Calu3 (cell line): Measurements from ENCODE around the gene PORCN. TPM values are rescaled to one million over a fixed set of nuclear protein-coding genes. Genes with fewer than 3 reads are reported as not detected.

Source experiments
- BruUV-seq: library from RNA; stranded (reverse); fragments of 400-500 nt; replicated peaks from 2 replicates; lab custom pipeline; 2021; lab: Mats Ljungman, UMichigan
- CTCF ChIA-PET: fragments of 300-600 bp; sonication (Branson Sonifier 250); formaldehyde crosslinking; loops from one replicate; lab custom pipeline; 2022; ENCODE audit warnings: antibody characterized with exemption; lab: Charles Lee
- DNase-seq: peaks from one replicate; pipeline ENCODE4 v3.0.0; 2022
- H3K27ac Mint-ChIP-seq: one replicate; pipeline ENCODE4 v1.8.0; 2022; ENCODE audit warnings: mixed read lengths; ENCODE audit not compliant: unreplicated experiment
- H3K27me3 Mint-ChIP-seq: one replicate; pipeline ENCODE4 v1.8.0; 2022; ENCODE audit warnings: mixed read lengths; ENCODE audit not compliant: unreplicated experiment
- H3K36me3 Mint-ChIP-seq: one replicate; pipeline ENCODE4 v1.8.0; 2022; ENCODE audit warnings: mild to moderate bottlenecking, moderate library complexity, mixed read lengths; ENCODE audit not compliant: insufficient read depth, unreplicated experiment
- H3K4me1 Mint-ChIP-seq: one replicate; pipeline ENCODE4 v1.8.0; 2022; ENCODE audit warnings: mild to moderate bottlenecking, low read depth, mixed read lengths; ENCODE audit not compliant: unreplicated experiment
- H3K4me3 Mint-ChIP-seq: one replicate; pipeline ENCODE4 v1.8.0; 2022; ENCODE audit warnings: mild to moderate bottlenecking, low read depth, moderate library complexity, mixed read lengths; ENCODE audit not compliant: unreplicated experiment
- H3K9me3 Mint-ChIP-seq: one replicate; pipeline ENCODE4 v1.8.0; 2022; ENCODE audit warnings: low read depth, mixed read lengths; ENCODE audit not compliant: unreplicated experiment
- intact Hi-C: fragments of 100-400 bp; cut with micrococcal nuclease; formaldehyde crosslinking; loops from one replicate; pipeline ENCODE4 v1.10.0; 2022; ENCODE audit not compliant: unreplicated experiment
- total RNA-seq: library from RNA; stranded (reverse); gene quantifications from 2 replicates; pipeline ENCODE4 v1.2.3, GENCODE V29; 2022
- TF ChIP-seq, protein P1 (sequence below): fragments of 200-600 bp; IDR thresholded peaks from one replicate; pipeline ENCODE4 v1.8.0; 2022; ENCODE audit warnings: antibody characterized with exemption; ENCODE audit not compliant: unreplicated experiment

PORCN gene
- total RNA-seq, 1 experiment from 2014 or later, result 19.3 TPM

DNA sequence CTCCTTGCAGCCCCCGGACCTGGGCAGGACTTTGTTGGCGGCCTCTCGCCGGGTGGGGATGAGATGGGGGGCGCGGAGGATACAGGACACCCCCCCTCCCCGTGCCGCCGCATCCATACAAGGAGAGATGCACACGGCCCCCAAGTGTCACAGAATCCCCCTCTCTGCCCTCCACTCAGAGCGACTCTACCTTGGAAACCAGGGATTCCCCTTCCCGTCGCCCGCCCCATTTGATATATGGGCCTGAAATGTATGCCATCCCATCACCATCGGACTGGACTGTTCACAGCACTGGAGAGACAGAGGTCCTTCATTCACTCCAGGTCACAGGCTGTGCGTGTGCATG, 426 bp downstream of the PORCN start:
- Mint-ChIP-seq H3K27me3 (no peaks in the 10 kb centered on the region), H3K4me1 (peaks cover 17% of the 10 kb centered on the region), H3K9me3 (no peaks in the 10 kb centered on the region), H3K27ac (peak overlapping the region; percentile 43), H3K4me3 (peak overlapping the region; percentile 87), H3K36me3 (peaks cover 21% of the 10 kb centered on the region)
- TF ChIP-seq, protein P1, sequence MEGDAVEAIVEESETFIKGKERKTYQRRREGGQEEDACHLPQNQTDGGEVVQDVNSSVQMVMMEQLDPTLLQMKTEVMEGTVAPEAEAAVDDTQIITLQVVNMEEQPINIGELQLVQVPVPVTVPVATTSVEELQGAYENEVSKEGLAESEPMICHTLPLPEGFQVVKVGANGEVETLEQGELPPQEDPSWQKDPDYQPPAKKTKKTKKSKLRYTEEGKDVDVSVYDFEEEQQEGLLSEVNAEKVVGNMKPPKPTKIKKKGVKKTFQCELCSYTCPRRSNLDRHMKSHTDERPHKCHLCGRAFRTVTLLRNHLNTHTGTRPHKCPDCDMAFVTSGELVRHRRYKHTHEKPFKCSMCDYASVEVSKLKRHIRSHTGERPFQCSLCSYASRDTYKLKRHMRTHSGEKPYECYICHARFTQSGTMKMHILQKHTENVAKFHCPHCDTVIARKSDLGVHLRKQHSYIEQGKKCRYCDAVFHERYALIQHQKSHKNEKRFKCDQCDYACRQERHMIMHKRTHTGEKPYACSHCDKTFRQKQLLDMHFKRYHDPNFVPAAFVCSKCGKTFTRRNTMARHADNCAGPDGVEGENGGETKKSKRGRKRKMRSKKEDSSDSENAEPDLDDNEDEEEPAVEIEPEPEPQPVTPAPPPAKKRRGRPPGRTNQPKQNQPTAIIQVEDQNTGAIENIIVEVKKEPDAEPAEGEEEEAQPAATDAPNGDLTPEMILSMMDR, result no peak
- CTCF ChIA-PET, result no interaction called here
- no peak for DNase-seq
- intact Hi-C loops, result no loop called here
- no TSS peak for BruUV-seq

DNA sequence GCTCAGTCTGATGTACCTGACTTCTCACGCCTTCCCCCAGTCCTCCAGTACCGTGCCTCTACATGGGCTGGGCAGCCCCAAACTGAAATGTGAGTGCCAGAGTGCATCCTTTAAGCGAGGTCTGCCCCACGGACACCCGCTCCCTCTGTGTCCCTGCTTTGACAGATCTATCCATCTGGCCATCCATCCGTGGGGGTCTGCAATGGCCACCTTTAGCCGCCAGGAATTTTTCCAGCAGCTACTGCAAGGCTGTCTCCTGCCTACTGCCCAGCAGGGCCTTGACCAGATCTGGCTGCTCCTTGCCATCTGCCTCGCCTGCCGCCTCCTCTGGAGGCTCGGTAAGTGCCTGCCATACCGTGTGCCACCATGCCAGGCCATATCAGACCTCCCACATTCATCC, 827 bp downstream of the PORCN start:
- H3K27ac Mint-ChIP-seq, result peak overlapping the region; percentile 43
- no peaks in the 10 kb centered on the region for H3K9me3 Mint-ChIP-seq
- TF ChIP-seq, protein P1, result no peak
- CTCF ChIA-PET, result no interaction called here
- BruUV-seq, result no TSS peak
- H3K27me3 Mint-ChIP-seq, result no peaks in the 10 kb centered on the region
- no peak for DNase-seq
- intact Hi-C loops, result loop anchor here (5.0 kb wide), 1 partner anchor 427 kb away; no protein-coding TSS in a partner anchor
- peaks cover 17% of the 10 kb centered on the region for H3K4me1 Mint-ChIP-seq
- H3K36me3 Mint-ChIP-seq, result peaks cover 21% of the 10 kb centered on the region
- H3K4me3 Mint-ChIP-seq, result peak overlapping the region; percentile 87

DNA sequence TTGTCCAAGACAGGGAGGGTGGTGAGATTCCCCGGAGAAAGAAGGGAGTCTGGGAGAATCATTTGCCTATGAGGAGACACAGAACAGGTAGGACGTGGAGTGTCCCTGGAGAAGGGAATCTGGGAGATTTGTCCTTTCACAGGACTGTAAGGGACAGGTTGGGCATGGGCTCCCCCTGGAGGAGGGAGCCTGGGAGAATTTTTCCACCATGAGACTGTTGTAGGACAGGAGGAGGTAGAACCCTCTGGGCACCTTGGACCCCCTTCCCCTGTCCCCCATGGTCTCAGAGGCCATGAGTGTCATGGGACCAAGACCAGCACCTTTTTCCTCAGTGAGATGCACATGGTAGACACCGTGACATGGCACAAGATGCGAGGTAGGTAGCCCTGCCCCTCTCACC, 2.8 kb downstream of the PORCN start:
- intact Hi-C loops, result loop anchor here (5.0 kb wide), 1 partner anchor 429 kb away; no protein-coding TSS in a partner anchor
- H3K36me3 Mint-ChIP-seq, result peaks cover 31% of the 10 kb centered on the region
- TF ChIP-seq, protein P1, result peak; percentile 31
- H3K4me3 Mint-ChIP-seq, result no peak overlapping the region
- BruUV-seq, result no TSS peak
- H3K27ac Mint-ChIP-seq, result no peak overlapping the region
- peak; percentile 47 for DNase-seq
- CTCF ChIA-PET, result no interaction called here
- no peaks in the 10 kb centered on the region for H3K27me3 Mint-ChIP-seq
- no peaks in the 10 kb centered on the region for H3K9me3 Mint-ChIP-seq
- peaks cover 17% of the 10 kb centered on the region for H3K4me1 Mint-ChIP-seq

DNA sequence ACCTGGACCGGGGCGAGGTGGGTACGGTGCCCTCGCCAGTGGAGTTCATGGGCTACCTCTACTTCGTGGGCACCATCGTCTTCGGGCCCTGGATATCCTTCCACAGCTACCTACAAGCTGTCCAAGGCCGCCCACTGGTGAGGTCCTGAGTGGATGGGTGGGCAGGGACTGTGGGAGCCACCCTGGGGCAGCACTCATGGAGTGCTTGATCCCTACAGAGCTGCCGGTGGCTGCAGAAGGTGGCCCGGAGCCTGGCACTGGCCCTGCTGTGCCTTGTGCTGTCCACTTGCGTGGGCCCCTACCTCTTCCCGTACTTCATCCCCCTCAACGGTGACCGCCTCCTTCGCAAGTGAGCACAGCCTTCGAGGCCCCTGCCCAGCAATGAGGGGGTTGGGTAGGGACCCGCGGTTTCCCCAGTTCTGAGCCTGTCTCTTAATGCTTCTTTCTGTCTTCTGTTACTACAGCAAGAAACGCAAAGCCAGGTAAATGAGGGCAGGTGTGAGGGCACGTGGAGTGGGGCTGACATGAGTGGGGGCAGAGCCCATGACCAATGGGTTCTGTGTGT, 3.7 kb downstream of the PORCN start:
- no peak for DNase-seq
- Mint-ChIP-seq H3K27ac (no peak overlapping the region), H3K27me3 (no peaks in the 10 kb centered on the region), H3K9me3 (no peaks in the 10 kb centered on the region), H3K36me3 (peaks cover 31% of the 10 kb centered on the region), H3K4me1 (peaks cover 17% of the 10 kb centered on the region), H3K4me3 (no peak overlapping the region)
- CTCF ChIA-PET, result no interaction called here
- BruUV-seq, result no TSS peak
- TF ChIP-seq, protein P1, result no peak
- intact Hi-C loops, result loop anchor here (5.0 kb wide), 1 partner anchor 430 kb away; no protein-coding TSS in a partner anchor
